DOHH2 (cell line): ENCODE measurements around the gene ARID1B.

Source experiments
- CTCF ChIP-seq: fragments of 200-600 bp; sonication (generic); IDR thresholded peaks from one replicate; pipeline ENCODE4 v1.5.1; 2014; ENCODE audit warnings: antibody characterized with exemption, mild to moderate bottlenecking, low read depth, low read length; ENCODE audit not compliant: poor library complexity, severe bottlenecking
- EZH2phosphoT487 ChIP-seq: fragments of 200-600 bp; sonication (generic); IDR thresholded peaks from 2 replicates; pipeline ENCODE4 v1.6.1; 2017; ENCODE audit warnings: borderline replicate concordance, mild to moderate bottlenecking, antibody characterized with exemption, low read length, moderate library complexity, mixed read lengths

- TF ChIP-seq CTCF, result no peak
- TF ChIP-seq EZH2phosphoT487, result no peak
These were observed 62.0 kb downstream of the ARID1B start for GRCh38 chr6:156839129-156839528.
